WTC11 (cell line): ENCODE measurements around the gene RAD9B. TPM values are rescaled to one million over a fixed set of nuclear protein-coding genes. Genes with fewer than 3 reads are reported as not detected.

ENCODE experiments used
- ATAC-seq: fragments of 200-7000 bp; cut with Tn5 transposase; 2 replicates; pipeline ENCODE4 v1.10.0; 2021; ENCODE audit warnings: mild to moderate bottlenecking, moderate library complexity
- CTCF ChIA-PET: fragments of 300-600 bp; sonication (Branson Sonifier 250); formaldehyde crosslinking; loops from one replicate; lab custom pipeline; 2021; ENCODE audit warnings: antibody characterized with exemption; lab: Charles Lee
- POLR2A ChIA-PET: fragments of 350-600 bp; sonication (Branson Sonifier 250); formaldehyde crosslinking; loops from one replicate; lab custom pipeline; 2021; ENCODE audit warnings: antibody characterized with exemption; lab: Charles Lee
- DNase-seq: peaks from one replicate; pipeline ENCODE4 v3.0.0; 2021; ENCODE audit warnings: low spot score
- H3K27ac Mint-ChIP-seq: 2 replicates; pipeline ENCODE4 v1.8.0; 2021; ENCODE audit warnings: mixed read lengths
- H3K27me3 Mint-ChIP-seq: 2 replicates; pipeline ENCODE4 v1.8.0; 2021; ENCODE audit warnings: low read depth, mild to moderate bottlenecking, moderate library complexity, mixed read lengths
- H3K36me3 Mint-ChIP-seq: 2 replicates; pipeline ENCODE4 v1.8.0; 2021; ENCODE audit warnings: mixed read lengths
- H3K4me1 Mint-ChIP-seq: 2 replicates; pipeline ENCODE4 v1.8.0; 2022; ENCODE audit warnings: mixed read lengths
- H3K4me3 Mint-ChIP-seq: 2 replicates; pipeline ENCODE4 v1.8.0; 2021; ENCODE audit warnings: mild to moderate bottlenecking, moderate library complexity, mixed read lengths
- H3K9me3 Mint-ChIP-seq: 2 replicates; pipeline ENCODE4 v1.8.0; 2021; ENCODE audit warnings: mixed read lengths
- CBFB ChIP-seq: sonication (generic); formaldehyde crosslinking; IDR thresholded peaks from 2 replicates; pipeline ENCODE4 v1.8.1; 2022; ENCODE audit warnings: mild to moderate bottlenecking, low read depth, missing genetic modification reagents
- GABPB1 ChIP-seq: sonication (generic); formaldehyde crosslinking; IDR thresholded peaks from 2 replicates; pipeline ENCODE4 v1.8.1; 2023; ENCODE audit warnings: mild to moderate bottlenecking, missing genetic modification reagents
- GTF2I ChIP-seq: fragments of 250-450 bp; sonication (Bioruptor Pico); conservative IDR thresholded peaks from 2 replicates; pipeline ENCODE4 v1.4.0; 2021; ENCODE audit warnings: mild to moderate bottlenecking
- NFYB ChIP-seq: sonication (generic); formaldehyde crosslinking; conservative IDR thresholded peaks from 2 replicates; pipeline ENCODE4 v1.8.0; 2022; ENCODE audit warnings: low read depth, missing genetic modification reagents
- NR3C1 ChIP-seq: sonication (generic); formaldehyde crosslinking; conservative IDR thresholded peaks from 2 replicates; pipeline ENCODE4 v1.8.1; 2023; ENCODE audit warnings: low read depth, mild to moderate bottlenecking, missing genetic modification reagents
- OVOL2 ChIP-seq: fragments of 250-450 bp; sonication (Bioruptor Pico); IDR thresholded peaks from 2 replicates; pipeline ENCODE4 v1.9.0; 2021; ENCODE audit warnings: mild to moderate bottlenecking, borderline replicate concordance
- SP1 ChIP-seq: sonication (generic); formaldehyde crosslinking; conservative IDR thresholded peaks from 2 replicates; pipeline ENCODE4 v1.8.1; 2022; ENCODE audit warnings: missing genetic modification reagents
- TCF7 ChIP-seq: sonication (generic); formaldehyde crosslinking; IDR thresholded peaks from 2 replicates; pipeline ENCODE4 v1.8.0; 2022; ENCODE audit warnings: mild to moderate bottlenecking, low read depth, missing genetic modification reagents, moderate library complexity
- TEAD4 ChIP-seq: sonication (generic); formaldehyde crosslinking; IDR thresholded peaks from 2 replicates; pipeline ENCODE4 v1.8.0; 2022; ENCODE audit warnings: mild to moderate bottlenecking, missing genetic modification reagents
- TP53 ChIP-seq: sonication (generic); formaldehyde crosslinking; IDR thresholded peaks from 2 replicates; pipeline ENCODE4 v1.8.1; 2023; ENCODE audit warnings: mild to moderate bottlenecking, missing genetic modification reagents
- total RNA-seq: library from RNA; stranded (reverse); gene quantifications from 3 replicates; pipeline ENCODE4 v1.2.3, GENCODE V29; 2021
- TF ChIP-seq, protein P1 (sequence below): sonication (generic); formaldehyde crosslinking; IDR thresholded peaks from 2 replicates; pipeline ENCODE4 v1.8.0; 2023; ENCODE audit warnings: missing genetic modification reagents, mild to moderate bottlenecking, borderline replicate concordance
- TF ChIP-seq, protein P2 (sequence below): fragments of 250-450 bp; sonication (Bioruptor Pico); IDR thresholded peaks from 2 replicates; pipeline ENCODE4 v1.9.0; 2021; ENCODE audit warnings: mild to moderate bottlenecking
- TF ChIP-seq, protein P3 (sequence below): sonication (generic); formaldehyde crosslinking; IDR thresholded peaks from 2 replicates; pipeline ENCODE4 v1.8.1; 2022; ENCODE audit warnings: low read depth, missing genetic modification reagents, borderline replicate concordance
- TF ChIP-seq, protein P4 (sequence below): sonication (generic); formaldehyde crosslinking; IDR thresholded peaks from 2 replicates; pipeline ENCODE4 v1.8.1; 2023; ENCODE audit warnings: mild to moderate bottlenecking, missing genetic modification reagents, borderline replicate concordance
- TF ChIP-seq, protein P5 (sequence below): sonication (generic); formaldehyde crosslinking; IDR thresholded peaks from 2 replicates; pipeline ENCODE4 v1.8.0; 2022; ENCODE audit warnings: mild to moderate bottlenecking, missing genetic modification reagents
- TF ChIP-seq, protein P6 (sequence below): fragments of 250-450 bp; sonication (Bioruptor Pico); conservative IDR thresholded peaks from 2 replicates; pipeline ENCODE4 v1.9.0; 2021; ENCODE audit warnings: mild to moderate bottlenecking
- TF ChIP-seq, protein P7 (sequence below): sonication (generic); formaldehyde crosslinking; IDR thresholded peaks from 2 replicates; pipeline ENCODE4 v1.8.1; 2023; ENCODE audit warnings: mild to moderate bottlenecking, missing genetic modification reagents

Gene RAD9B
- total RNA-seq, 1 experiment from 2014 or later: 0.09 TPM

DNA sequence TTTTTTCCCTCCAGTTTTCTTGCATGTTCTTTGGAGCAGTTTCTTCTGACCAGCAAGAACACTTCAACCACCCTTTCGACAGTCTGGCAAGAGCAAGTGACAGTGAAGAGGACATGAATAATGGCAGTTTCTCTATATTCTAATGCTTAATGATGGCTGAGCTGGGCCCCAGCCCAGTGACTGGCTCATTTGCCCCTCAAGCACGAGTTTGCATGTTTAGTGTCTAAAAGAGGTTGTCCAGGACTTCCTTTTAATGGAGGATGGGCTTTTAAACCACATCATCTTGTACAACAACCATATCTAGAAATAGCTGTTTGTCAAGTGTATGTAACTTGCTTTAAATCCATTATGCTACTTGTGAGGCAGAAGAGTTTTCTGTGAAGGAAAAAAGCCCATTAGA, 28.4 kb downstream of the RAD9B start (continued):
- no peak for TF ChIP-seq NR3C1 (CRISPR knock-in tag)
- TF ChIP-seq SP1 (CRISPR knock-in tag): no peak
- no peak for TF ChIP-seq GABPB1 (CRISPR knock-in tag)
- TF ChIP-seq CBFB (CRISPR knock-in tag): no peak
- TF ChIP-seq, protein P1, sequence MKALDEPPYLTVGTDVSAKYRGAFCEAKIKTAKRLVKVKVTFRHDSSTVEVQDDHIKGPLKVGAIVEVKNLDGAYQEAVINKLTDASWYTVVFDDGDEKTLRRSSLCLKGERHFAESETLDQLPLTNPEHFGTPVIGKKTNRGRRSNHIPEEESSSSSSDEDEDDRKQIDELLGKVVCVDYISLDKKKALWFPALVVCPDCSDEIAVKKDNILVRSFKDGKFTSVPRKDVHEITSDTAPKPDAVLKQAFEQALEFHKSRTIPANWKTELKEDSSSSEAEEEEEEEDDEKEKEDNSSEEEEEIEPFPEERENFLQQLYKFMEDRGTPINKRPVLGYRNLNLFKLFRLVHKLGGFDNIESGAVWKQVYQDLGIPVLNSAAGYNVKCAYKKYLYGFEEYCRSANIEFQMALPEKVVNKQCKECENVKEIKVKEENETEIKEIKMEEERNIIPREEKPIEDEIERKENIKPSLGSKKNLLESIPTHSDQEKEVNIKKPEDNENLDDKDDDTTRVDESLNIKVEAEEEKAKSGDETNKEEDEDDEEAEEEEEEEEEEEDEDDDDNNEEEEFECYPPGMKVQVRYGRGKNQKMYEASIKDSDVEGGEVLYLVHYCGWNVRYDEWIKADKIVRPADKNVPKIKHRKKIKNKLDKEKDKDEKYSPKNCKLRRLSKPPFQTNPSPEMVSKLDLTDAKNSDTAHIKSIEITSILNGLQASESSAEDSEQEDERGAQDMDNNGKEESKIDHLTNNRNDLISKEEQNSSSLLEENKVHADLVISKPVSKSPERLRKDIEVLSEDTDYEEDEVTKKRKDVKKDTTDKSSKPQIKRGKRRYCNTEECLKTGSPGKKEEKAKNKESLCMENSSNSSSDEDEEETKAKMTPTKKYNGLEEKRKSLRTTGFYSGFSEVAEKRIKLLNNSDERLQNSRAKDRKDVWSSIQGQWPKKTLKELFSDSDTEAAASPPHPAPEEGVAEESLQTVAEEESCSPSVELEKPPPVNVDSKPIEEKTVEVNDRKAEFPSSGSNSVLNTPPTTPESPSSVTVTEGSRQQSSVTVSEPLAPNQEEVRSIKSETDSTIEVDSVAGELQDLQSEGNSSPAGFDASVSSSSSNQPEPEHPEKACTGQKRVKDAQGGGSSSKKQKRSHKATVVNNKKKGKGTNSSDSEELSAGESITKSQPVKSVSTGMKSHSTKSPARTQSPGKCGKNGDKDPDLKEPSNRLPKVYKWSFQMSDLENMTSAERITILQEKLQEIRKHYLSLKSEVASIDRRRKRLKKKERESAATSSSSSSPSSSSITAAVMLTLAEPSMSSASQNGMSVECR: no peak
- TF ChIP-seq TCF7 (CRISPR knock-in tag): no peak

DNA sequence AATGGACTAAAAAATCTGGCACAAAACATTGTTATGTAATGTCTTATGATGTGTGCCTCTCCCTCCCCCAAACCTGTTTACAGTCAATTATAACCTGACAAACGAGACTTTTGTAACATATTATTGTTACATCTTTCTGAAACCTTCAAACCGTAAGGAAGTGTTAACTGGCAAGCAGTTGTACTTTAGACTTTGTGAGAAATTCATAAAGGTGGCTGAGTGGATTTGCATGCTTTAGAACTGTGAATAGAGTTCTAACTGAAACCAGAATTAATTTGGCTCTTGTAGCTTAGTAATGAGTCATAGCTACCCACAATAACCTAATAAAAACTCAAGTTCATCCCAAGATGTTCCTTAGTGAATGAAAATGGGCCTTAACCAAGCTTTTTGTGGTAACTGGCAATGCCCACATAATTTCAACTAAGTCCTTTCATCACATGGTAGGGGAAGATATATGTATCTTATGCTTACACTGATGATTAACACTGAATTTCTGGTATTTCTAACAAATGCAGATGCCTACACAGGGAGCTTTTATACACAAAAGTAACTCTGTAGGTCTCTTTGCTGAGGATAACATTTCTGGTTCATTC, 29.7 kb downstream of the RAD9B start:
- Mint-ChIP-seq H3K4me3 (no peak overlapping the region), H3K27me3 (no peaks in the 10 kb centered on the region), H3K27ac (0 out of 2 replicates have a peak overlapping the region, but pooled peaks have one; percentile 21), H3K4me1 (peaks cover 7% of the 10 kb centered on the region), H3K36me3 (peaks cover 9% of the 10 kb centered on the region), H3K9me3 (no peaks in the 10 kb centered on the region)
- TF ChIP-seq, protein P2, sequence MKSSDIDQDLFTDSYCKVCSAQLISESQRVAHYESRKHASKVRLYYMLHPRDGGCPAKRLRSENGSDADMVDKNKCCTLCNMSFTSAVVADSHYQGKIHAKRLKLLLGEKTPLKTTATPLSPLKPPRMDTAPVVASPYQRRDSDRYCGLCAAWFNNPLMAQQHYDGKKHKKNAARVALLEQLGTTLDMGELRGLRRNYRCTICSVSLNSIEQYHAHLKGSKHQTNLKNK (CRISPR knock-in tag): no peak
- no peak for TF ChIP-seq TP53 (CRISPR knock-in tag)
- TF ChIP-seq, protein P3, sequence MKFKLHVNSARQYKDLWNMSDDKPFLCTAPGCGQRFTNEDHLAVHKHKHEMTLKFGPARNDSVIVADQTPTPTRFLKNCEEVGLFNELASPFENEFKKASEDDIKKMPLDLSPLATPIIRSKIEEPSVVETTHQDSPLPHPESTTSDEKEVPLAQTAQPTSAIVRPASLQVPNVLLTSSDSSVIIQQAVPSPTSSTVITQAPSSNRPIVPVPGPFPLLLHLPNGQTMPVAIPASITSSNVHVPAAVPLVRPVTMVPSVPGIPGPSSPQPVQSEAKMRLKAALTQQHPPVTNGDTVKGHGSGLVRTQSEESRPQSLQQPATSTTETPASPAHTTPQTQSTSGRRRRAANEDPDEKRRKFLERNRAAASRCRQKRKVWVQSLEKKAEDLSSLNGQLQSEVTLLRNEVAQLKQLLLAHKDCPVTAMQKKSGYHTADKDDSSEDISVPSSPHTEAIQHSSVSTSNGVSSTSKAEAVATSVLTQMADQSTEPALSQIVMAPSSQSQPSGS: no peak
- CTCF ChIA-PET: no interaction called here
- POLR2A ChIA-PET: no interaction called here
- DNase-seq (no peak), ATAC-seq (no peak)

DNA sequence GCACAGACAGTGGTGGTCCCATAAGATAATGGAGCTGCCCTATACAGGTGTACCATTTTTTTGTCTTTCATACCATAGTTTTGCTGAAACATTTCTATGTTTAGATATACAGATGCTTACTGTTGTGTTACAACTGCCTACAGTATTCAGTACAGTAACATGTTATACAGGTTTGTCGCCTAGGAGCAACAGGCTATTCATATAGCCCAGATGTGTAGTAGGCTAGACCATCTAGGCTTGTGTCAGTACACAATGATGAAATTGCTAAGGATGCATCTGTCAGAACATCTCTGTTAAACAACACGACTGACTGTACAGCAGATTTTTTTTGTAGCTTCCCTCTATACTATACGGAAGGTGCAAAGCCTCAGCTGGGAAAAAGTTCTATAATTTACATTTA, 30.5 kb downstream of the RAD9B start:
- Mint-ChIP-seq H3K36me3 (peaks cover 12% of the 10 kb centered on the region), H3K27me3 (no peaks in the 10 kb centered on the region), H3K9me3 (no peaks in the 10 kb centered on the region), H3K4me1 (peaks cover 7% of the 10 kb centered on the region), H3K27ac (no peak overlapping the region), H3K4me3 (no peak overlapping the region)
- DNase-seq: no peak
- no peak for ATAC-seq
- ChIA-PET POLR2A (no interaction called here), CTCF (no interaction called here)
- no peak for TF ChIP-seq GTF2I
- TF ChIP-seq TP53 (CRISPR knock-in tag): no peak
- no peak for TF ChIP-seq NFYB (CRISPR knock-in tag)
- TF ChIP-seq, protein P4, sequence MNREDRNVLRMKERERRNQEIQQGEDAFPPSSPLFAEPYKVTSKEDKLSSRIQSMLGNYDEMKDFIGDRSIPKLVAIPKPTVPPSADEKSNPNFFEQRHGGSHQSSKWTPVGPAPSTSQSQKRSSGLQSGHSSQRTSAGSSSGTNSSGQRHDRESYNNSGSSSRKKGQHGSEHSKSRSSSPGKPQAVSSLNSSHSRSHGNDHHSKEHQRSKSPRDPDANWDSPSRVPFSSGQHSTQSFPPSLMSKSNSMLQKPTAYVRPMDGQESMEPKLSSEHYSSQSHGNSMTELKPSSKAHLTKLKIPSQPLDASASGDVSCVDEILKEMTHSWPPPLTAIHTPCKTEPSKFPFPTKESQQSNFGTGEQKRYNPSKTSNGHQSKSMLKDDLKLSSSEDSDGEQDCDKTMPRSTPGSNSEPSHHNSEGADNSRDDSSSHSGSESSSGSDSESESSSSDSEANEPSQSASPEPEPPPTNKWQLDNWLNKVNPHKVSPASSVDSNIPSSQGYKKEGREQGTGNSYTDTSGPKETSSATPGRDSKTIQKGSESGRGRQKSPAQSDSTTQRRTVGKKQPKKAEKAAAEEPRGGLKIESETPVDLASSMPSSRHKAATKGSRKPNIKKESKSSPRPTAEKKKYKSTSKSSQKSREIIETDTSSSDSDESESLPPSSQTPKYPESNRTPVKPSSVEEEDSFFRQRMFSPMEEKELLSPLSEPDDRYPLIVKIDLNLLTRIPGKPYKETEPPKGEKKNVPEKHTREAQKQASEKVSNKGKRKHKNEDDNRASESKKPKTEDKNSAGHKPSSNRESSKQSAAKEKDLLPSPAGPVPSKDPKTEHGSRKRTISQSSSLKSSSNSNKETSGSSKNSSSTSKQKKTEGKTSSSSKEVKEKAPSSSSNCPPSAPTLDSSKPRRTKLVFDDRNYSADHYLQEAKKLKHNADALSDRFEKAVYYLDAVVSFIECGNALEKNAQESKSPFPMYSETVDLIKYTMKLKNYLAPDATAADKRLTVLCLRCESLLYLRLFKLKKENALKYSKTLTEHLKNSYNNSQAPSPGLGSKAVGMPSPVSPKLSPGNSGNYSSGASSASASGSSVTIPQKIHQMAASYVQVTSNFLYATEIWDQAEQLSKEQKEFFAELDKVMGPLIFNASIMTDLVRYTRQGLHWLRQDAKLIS (CRISPR knock-in tag): no peak
- TF ChIP-seq, protein P5, sequence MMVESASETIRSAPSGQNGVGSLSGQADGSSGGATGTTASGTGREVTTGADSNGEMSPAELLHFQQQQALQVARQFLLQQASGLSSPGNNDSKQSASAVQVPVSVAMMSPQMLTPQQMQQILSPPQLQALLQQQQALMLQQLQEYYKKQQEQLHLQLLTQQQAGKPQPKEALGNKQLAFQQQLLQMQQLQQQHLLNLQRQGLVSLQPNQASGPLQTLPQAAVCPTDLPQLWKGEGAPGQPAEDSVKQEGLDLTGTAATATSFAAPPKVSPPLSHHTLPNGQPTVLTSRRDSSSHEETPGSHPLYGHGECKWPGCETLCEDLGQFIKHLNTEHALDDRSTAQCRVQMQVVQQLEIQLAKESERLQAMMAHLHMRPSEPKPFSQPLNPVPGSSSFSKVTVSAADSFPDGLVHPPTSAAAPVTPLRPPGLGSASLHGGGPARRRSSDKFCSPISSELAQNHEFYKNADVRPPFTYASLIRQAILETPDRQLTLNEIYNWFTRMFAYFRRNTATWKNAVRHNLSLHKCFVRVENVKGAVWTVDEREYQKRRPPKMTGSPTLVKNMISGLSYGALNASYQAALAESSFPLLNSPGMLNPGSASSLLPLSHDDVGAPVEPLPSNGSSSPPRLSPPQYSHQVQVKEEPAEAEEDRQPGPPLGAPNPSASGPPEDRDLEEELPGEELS (CRISPR knock-in tag): no peak
- TF ChIP-seq, protein P6, sequence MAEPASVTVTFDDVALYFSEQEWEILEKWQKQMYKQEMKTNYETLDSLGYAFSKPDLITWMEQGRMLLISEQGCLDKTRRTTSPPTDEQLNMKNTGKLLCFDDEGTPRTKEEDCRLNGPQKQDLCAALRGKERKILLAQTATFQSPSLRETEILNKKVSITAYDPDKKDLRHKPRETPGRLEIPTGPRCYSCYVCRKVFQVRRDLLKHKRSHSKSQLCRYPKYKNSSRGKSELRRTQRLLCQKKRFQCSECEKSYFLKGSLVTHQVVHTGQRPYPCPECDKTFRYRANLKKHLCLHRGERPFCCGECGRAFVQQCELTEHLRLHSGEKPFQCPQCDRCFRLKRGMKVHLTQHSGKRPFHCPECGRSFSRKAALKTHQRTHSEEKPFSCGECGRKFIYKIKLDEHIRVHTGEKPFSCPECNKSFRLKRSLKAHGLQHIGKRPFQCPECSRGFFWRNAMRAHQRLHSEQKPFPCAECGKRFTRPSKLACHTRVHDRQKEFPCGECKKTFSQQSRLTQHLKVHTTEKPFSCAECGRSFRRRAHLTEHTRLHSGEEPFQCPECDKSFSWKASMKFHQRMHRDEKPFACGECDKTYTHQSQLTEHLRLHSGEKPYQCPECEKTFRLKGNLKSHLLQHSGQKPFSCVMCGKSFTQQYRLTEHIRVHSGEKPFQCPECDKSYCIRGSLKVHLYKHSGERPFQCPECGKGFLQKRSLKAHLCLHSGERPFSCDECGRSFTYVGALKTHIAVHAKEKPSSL (CRISPR knock-in tag): no peak
- no peak for TF ChIP-seq OVOL2
- TF ChIP-seq, protein P7, sequence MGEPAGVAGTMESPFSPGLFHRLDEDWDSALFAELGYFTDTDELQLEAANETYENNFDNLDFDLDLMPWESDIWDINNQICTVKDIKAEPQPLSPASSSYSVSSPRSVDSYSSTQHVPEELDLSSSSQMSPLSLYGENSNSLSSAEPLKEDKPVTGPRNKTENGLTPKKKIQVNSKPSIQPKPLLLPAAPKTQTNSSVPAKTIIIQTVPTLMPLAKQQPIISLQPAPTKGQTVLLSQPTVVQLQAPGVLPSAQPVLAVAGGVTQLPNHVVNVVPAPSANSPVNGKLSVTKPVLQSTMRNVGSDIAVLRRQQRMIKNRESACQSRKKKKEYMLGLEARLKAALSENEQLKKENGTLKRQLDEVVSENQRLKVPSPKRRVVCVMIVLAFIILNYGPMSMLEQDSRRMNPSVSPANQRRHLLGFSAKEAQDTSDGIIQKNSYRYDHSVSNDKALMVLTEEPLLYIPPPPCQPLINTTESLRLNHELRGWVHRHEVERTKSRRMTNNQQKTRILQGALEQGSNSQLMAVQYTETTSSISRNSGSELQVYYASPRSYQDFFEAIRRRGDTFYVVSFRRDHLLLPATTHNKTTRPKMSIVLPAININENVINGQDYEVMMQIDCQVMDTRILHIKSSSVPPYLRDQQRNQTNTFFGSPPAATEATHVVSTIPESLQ (CRISPR knock-in tag): no peak
- no peak for TF ChIP-seq TEAD4 (CRISPR knock-in tag)
